ENCODE data around the gene A3GALT2.

The A3GALT2 gene

DNA sequence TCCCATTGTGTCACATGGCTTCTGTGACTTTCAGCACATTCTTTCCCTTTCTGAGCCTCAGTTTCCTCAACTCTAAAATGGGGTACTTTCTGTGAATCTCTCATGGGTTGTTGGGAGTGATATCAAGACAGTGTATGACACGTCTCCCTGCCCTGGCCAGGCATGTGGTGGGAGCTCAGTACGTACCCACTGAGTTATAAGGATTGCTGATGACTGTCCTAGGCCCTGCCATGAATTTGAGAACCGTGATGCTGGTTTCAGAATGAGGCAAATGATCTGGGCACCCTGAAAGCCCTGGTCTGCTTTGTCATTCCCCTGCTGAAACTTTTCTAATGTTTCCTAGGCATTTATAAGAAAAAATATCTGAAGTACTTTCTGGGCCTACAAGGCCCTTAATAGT lies 61.0 kb downstream of the A3GALT2 start:
- Histone ChIP-seq H3K4me3 (ENCODE audit: extremely low read depth, insufficient read depth, low read length, poor library complexity, severe bottlenecking) (no peak overlapping the region), H3K36me3 (ENCODE audit: control insufficient read depth, insufficient read depth, low read length) (peaks cover 28% of the 10 kb centered on the region), H3K27ac (ENCODE audit: low read depth, low read length, severe bottlenecking) (no peak overlapping the region), H3K9me3 (ENCODE audit: control insufficient read depth, low read length) (no peaks in the 10 kb centered on the region), H3K4me1 (ENCODE audit: control insufficient read depth, insufficient read depth, low read length, poor library complexity, severe bottlenecking) (peaks cover 17% of the 10 kb centered on the region)
- 92 to 100% methylated on average over 3 of the region's 3 CpGs for WGBS, 2 experiments (ENCODE audit: insufficient coverage in 2 of 2)

- Histone ChIP-seq H3K9me3 (ENCODE audit: control insufficient read depth, low read length) (no peaks in the 10 kb centered on the region), H3K4me1 (ENCODE audit: control insufficient read depth, insufficient read depth, low read length, poor library complexity, severe bottlenecking) (peaks cover 17% of the 10 kb centered on the region), H3K36me3 (ENCODE audit: control insufficient read depth, insufficient read depth, low read length) (peaks cover 28% of the 10 kb centered on the region), H3K27ac (ENCODE audit: low read depth, low read length, severe bottlenecking) (no peak overlapping the region), H3K4me3 (ENCODE audit: extremely low read depth, insufficient read depth, low read length, poor library complexity, severe bottlenecking) (no peak overlapping the region)
- WGBS, 2 experiments (ENCODE audit: insufficient coverage in 2 of 2): 90 to 100% methylated on average over 1 to 2 of the region's 2 CpGs
These were observed 62.1 kb downstream of the A3GALT2 start for GRCh38 chr1:33258788-33259274.

GRCh38 chr1:33257772-33258712 lies 62.9 kb downstream of the A3GALT2 start:
- H3K27ac ChIP-seq (ENCODE audit: low read depth, low read length, severe bottlenecking): no peak overlapping the region

DNA sequence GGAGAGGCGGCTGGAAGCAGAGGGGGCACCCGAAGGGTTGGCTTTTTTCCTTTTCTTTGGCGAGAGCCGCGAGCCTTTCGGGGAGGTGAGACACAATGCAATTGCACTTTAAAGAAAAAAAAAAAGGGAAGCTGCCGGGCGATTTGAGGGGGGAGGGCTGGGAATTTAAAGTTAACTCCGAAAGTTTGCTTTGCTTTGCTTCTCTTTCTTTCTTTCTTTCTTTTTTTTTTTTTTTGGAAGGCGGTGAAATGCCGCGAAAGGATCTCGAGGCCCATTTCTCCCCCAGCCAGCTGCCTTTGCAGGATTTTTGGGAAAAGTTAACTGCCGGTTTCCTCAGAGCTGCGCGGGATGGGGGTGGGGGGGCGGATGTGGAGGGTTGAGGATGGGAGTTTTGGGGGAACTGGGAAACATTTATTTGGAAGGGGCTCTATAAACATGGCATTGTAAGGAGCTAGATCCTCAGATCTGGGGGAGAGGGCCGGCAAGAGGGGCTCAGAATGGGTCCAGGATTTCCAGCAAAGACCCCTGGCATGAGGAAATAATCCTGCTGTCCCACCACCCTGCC lies 63.6 kb downstream of the A3GALT2 start:
- peaks cover 17% of the 10 kb centered on the region for H3K4me1 ChIP-seq (ENCODE audit: control insufficient read depth, insufficient read depth, low read length, poor library complexity, severe bottlenecking)
- WGBS, 2 experiments (ENCODE audit: insufficient coverage in 2 of 2): 3 to 4% methylated on average over 5 to 6 of the region's 18 CpGs

More at GRCh38 chr1:33257772-33258712, 62.9 kb downstream of the A3GALT2 start:
- Histone ChIP-seq H3K4me1 (ENCODE audit: control insufficient read depth, insufficient read depth, low read length, poor library complexity, severe bottlenecking) (peaks cover 17% of the 10 kb centered on the region), H3K4me3 (ENCODE audit: extremely low read depth, insufficient read depth, low read length, poor library complexity, severe bottlenecking) (peak overlapping the region; percentile 76), H3K36me3 (ENCODE audit: control insufficient read depth, insufficient read depth, low read length) (peaks cover 28% of the 10 kb centered on the region), H3K9me3 (ENCODE audit: control insufficient read depth, low read length) (no peaks in the 10 kb centered on the region)
- WGBS, 2 experiments (ENCODE audit: insufficient coverage in 2 of 2): 73% methylated on average over 9 to 18 of the region's 19 CpGs

More for the DNA sequence above, 63.6 kb downstream of the A3GALT2 start:
- peak overlapping the region; percentile 76 for H3K4me3 ChIP-seq (ENCODE audit: extremely low read depth, insufficient read depth, low read length, poor library complexity, severe bottlenecking)
- H3K27ac ChIP-seq (ENCODE audit: low read depth, low read length, severe bottlenecking): peak overlapping the region; percentile 89
- peaks cover 22% of the 10 kb centered on the region for H3K36me3 ChIP-seq (ENCODE audit: control insufficient read depth, insufficient read depth, low read length)
- no peaks in the 10 kb centered on the region for H3K9me3 ChIP-seq (ENCODE audit: control insufficient read depth, low read length)
